Measurements from ENCODE around the gene ZNF333.

- TF ChIP-seq, protein P1, sequence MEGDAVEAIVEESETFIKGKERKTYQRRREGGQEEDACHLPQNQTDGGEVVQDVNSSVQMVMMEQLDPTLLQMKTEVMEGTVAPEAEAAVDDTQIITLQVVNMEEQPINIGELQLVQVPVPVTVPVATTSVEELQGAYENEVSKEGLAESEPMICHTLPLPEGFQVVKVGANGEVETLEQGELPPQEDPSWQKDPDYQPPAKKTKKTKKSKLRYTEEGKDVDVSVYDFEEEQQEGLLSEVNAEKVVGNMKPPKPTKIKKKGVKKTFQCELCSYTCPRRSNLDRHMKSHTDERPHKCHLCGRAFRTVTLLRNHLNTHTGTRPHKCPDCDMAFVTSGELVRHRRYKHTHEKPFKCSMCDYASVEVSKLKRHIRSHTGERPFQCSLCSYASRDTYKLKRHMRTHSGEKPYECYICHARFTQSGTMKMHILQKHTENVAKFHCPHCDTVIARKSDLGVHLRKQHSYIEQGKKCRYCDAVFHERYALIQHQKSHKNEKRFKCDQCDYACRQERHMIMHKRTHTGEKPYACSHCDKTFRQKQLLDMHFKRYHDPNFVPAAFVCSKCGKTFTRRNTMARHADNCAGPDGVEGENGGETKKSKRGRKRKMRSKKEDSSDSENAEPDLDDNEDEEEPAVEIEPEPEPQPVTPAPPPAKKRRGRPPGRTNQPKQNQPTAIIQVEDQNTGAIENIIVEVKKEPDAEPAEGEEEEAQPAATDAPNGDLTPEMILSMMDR (IDR thresholded peaks at IDR 0.05) = no peak
- no peak for TF ChIP-seq EZH2 (IDR thresholded peaks at IDR 0.05)
- no peak for TF ChIP-seq EZH2phosphoT487 (IDR thresholded peaks at IDR 0.05)
These were observed 6.4 kb upstream of the ZNF333 start for GRCh38 chr19:14683439-14683838.
